Progenitor cell of endocrine pancreas (in vitro differentiated cells): ENCODE measurements around the gene SEMA6C. TPM values are rescaled to one million over a fixed set of nuclear protein-coding genes. Genes with fewer than 3 reads are reported as not detected.
"Not testable (repeated sequence)": the region's sequence is repeated elsewhere in the genome, so short reads cannot be mapped to it uniquely, and the experiment has no call there.

Source experiments
- DNase-seq: peaks from one replicate; pipeline ENCODE4 v3.0.0; 2021; ENCODE audit warnings: low spot score; ENCODE audit not compliant: unreplicated experiment
- H3K27ac Mint-ChIP-seq: 2 replicates; pipeline ENCODE4 v1.8.0; 2021; ENCODE audit warnings: mild to moderate bottlenecking, moderate library complexity, mixed read lengths
- H3K27me3 Mint-ChIP-seq: 2 replicates; pipeline ENCODE4 v1.8.0; 2021; ENCODE audit warnings: mixed read lengths
- H3K36me3 Mint-ChIP-seq: 2 replicates; pipeline ENCODE4 v1.8.0; 2022; ENCODE audit warnings: mixed read lengths; ENCODE audit not compliant: insufficient read depth
- H3K4me1 Mint-ChIP-seq: 2 replicates; pipeline ENCODE4 v1.8.0; 2021; ENCODE audit warnings: low read depth, mixed read lengths
- H3K4me3 Mint-ChIP-seq: 2 replicates; pipeline ENCODE4 v1.8.0; 2021; ENCODE audit warnings: low read depth, mild to moderate bottlenecking, moderate library complexity, mixed read lengths
- H3K9me3 Mint-ChIP-seq: 2 replicates; pipeline ENCODE4 v1.8.0; 2021; ENCODE audit warnings: low read depth, mixed read lengths
- CTCF ChIP-seq: fragments of 200-600 bp; sonication (generic); IDR thresholded peaks from one replicate; pipeline ENCODE4 v1.5.0; 2021; ENCODE audit warnings: antibody characterized with exemption, mild to moderate bottlenecking; ENCODE audit not compliant: unreplicated experiment
- total RNA-seq: library from RNA; stranded (reverse); gene quantifications from 2 replicates; pipeline ENCODE4 v1.2.1, GENCODE V29; 2021

The SEMA6C gene
- total RNA-seq, 1 donor from 2014 or later: 34.0 TPM

- H3K4me3 Mint-ChIP-seq: no peak overlapping the region
- peaks cover 1% of the 10 kb centered on the region for H3K36me3 Mint-ChIP-seq
- DNase-seq: no peak
- no peak overlapping the region for H3K27ac Mint-ChIP-seq
- no peaks in the 10 kb centered on the region for H3K27me3 Mint-ChIP-seq
- TF ChIP-seq CTCF: no peak
- H3K4me1 Mint-ChIP-seq: no peaks in the 10 kb centered on the region
- no peaks in the 10 kb centered on the region for H3K9me3 Mint-ChIP-seq
Observed at GRCh38 chr1:151098126-151098525, 48.3 kb downstream of the SEMA6C start.

GRCh38 chr1:151097426-151097825 is 49.0 kb downstream of the SEMA6C start:
- not testable (repeated sequence) for H3K4me3 Mint-ChIP-seq, H3K4me1 Mint-ChIP-seq, H3K36me3 Mint-ChIP-seq, H3K27me3 Mint-ChIP-seq, H3K9me3 Mint-ChIP-seq, H3K27ac Mint-ChIP-seq, DNase-seq

- Mint-ChIP-seq H3K27me3 (no peaks in the 10 kb centered on the region), H3K4me1 (no peaks in the 10 kb centered on the region), H3K36me3 (no peaks in the 10 kb centered on the region), H3K27ac (no peak overlapping the region), H3K9me3 (no peaks in the 10 kb centered on the region), H3K4me3 (no peak overlapping the region)
- no peak for DNase-seq
- TF ChIP-seq CTCF: no peak
Observed at GRCh38 chr1:151085953-151086559, 60.4 kb downstream of the SEMA6C start.

Other genes starting within 250 kb of the SEMA6C start
- gene SETDB1, start 220.3 kb downstream of the SEMA6C start, total RNA-seq: 110 TPM in 2 replicates
- gene CERS2, start 171.8 kb downstream of the SEMA6C start, total RNA-seq: 187 and 203 TPM in 2 replicates
- 3.5 TPM in 2 replicates for gene ANXA9, start 164.3 kb downstream of the SEMA6C start, total RNA-seq
- gene MINDY1, start 139.7 kb downstream of the SEMA6C start, total RNA-seq: 28.3 and 32.5 TPM in 2 replicates
- 23.8 and 24.4 TPM in 2 replicates for gene PRUNE1, start 138.2 kb downstream of the SEMA6C start, total RNA-seq
- gene BNIPL, start 110.0 kb downstream of the SEMA6C start, total RNA-seq: 0.91 and 0.93 TPM in 2 replicates
- 4.5 and 7.0 TPM in 2 replicates for gene C1orf56, start 98.9 kb downstream of the SEMA6C start, total RNA-seq
- 101 and 105 TPM in 2 replicates for gene CDC42SE1, start 87.0 kb downstream of the SEMA6C start, total RNA-seq
- gene MLLT11, start 86.2 kb downstream of the SEMA6C start, total RNA-seq: 29.5 and 30.0 TPM in 2 replicates
- 12.4 and 12.7 TPM in 2 replicates for gene GABPB2, start 75.9 kb downstream of the SEMA6C start, total RNA-seq
- gene TNFAIP8L2, start 10.0 kb upstream of the SEMA6C start, total RNA-seq: not detected in 2 replicates
- gene LYSMD1, start 19.3 kb upstream of the SEMA6C start, total RNA-seq: 12.8 and 14.0 TPM in 2 replicates
- gene SCNM1, start 19.5 kb upstream of the SEMA6C start, total RNA-seq: 47.1 and 52.0 TPM in 2 replicates
- 1.5 and 2.0 TPM in 2 replicates for gene TMOD4, start 29.4 kb upstream of the SEMA6C start, total RNA-seq
- gene VPS72, start 43.6 kb upstream of the SEMA6C start, total RNA-seq: 110 and 119 TPM in 2 replicates
- gene PIP5K1A, start 51.9 kb upstream of the SEMA6C start, total RNA-seq: 84.0 and 95.5 TPM in 2 replicates
- 163 and 177 TPM in 2 replicates for gene PSMD4, start 108.1 kb upstream of the SEMA6C start, total RNA-seq
- gene ZNF687, start 135.7 kb upstream of the SEMA6C start, total RNA-seq: 43.0 and 45.0 TPM in 2 replicates
- 52.1 and 55.1 TPM in 2 replicates for gene PI4KB, start 180.8 kb upstream of the SEMA6C start, total RNA-seq
- gene RFX5, start 200.6 kb upstream of the SEMA6C start, total RNA-seq: 96.0 and 97.5 TPM in 2 replicates
- 56.2 and 57.0 TPM in 2 replicates for gene SELENBP1, start 226.1 kb upstream of the SEMA6C start, total RNA-seq